HFF-Myc (cell line): ENCODE results near the gene GDI1.
"Not testable (repeated sequence)": the region's sequence is repeated elsewhere in the genome, so short reads cannot be mapped to it uniquely, and the experiment has no call there.

ENCODE experiments used
- DNase-seq: peaks from one replicate; pipeline ENCODE4 v3.0.0-alpha.2; 2011; ENCODE audit warnings: low read depth; ENCODE audit errors: extremely low read depth
- H3K4me3 ChIP-seq: replicated peaks from 2 replicates; pipeline ENCODE4 v1.5.1; 2011; ENCODE audit warnings: low read depth, mild to moderate bottlenecking, control low read depth, low read length
- TF ChIP-seq, protein P1 (sequence below): IDR thresholded peaks from 2 replicates; pipeline ENCODE4 v1.5.1; 2012; ENCODE audit warnings: mild to moderate bottlenecking, low read depth, low read length, control low read depth; ENCODE audit errors: missing control alignments

The GDI1 gene

DNA sequence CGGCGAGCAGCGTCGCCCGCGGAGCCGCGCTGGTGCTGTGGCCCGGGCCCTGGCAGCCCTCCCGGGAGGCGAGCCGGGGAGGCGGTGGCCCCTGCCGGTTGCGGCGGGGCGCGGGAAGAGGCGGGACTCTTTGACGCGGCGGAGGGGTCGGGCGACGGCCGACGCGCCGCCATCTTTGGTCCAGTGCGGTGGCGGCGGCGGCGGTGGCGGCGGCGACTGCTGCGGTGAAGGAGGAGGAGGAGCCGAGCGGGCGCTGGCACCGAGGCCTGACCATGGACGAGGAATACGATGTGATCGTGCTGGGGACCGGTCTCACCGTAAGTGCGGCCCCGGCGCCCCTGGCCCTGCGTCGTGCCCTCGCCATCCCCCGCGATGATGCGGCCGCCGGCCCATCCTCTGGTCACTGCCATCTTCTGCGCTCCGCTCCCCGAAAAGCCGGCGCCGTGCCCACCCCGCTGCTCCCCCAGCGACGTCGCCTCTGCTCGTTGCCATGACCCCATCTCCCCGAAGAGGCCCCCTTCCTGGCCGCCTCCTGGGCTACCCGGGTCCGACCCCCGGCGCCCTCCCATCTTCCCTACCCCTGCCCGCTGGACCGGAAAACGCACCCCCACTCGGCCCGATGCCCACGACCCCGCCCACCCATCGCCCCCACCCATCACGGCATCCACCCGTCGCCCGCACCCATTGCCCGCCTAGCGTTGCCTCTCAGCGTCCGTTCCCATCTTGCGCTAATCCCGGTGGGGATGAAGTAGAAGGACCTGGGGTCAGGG is at the start of gene GDI1:
Gene GDI1 (plus strand): TSS at position 172 of the 770 bp plus-strand sequence. CDS start 101 bp downstream, at position 273.
- DNase-seq = no peak
- peak within 1 kb of the TSS; percentile 50 for H3K4me3 ChIP-seq
- TF ChIP-seq, protein P1, sequence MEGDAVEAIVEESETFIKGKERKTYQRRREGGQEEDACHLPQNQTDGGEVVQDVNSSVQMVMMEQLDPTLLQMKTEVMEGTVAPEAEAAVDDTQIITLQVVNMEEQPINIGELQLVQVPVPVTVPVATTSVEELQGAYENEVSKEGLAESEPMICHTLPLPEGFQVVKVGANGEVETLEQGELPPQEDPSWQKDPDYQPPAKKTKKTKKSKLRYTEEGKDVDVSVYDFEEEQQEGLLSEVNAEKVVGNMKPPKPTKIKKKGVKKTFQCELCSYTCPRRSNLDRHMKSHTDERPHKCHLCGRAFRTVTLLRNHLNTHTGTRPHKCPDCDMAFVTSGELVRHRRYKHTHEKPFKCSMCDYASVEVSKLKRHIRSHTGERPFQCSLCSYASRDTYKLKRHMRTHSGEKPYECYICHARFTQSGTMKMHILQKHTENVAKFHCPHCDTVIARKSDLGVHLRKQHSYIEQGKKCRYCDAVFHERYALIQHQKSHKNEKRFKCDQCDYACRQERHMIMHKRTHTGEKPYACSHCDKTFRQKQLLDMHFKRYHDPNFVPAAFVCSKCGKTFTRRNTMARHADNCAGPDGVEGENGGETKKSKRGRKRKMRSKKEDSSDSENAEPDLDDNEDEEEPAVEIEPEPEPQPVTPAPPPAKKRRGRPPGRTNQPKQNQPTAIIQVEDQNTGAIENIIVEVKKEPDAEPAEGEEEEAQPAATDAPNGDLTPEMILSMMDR = no peak

DNA sequence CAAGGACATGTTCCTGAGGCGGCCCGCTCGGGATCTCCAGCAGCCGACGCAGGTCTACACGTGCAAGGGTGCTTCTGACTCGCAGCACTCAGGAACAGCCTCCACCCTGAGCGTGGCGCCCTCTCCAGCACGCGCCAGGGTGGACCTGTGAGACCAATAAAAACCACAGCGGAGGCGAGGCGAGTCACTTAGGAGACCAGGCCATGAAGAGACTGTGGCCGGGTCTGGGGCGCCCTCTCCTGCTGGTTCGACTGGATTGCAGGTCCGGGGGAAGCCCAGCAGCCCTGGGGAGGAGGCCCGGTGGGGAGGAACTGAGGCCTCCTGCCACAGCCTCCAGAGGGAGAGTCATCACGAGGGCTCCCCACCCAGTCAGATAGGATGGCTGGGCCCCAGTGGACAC is 48.9 kb upstream of the GDI1 start:
- not testable (repeated sequence) for H3K4me3 ChIP-seq, DNase-seq

DNA sequence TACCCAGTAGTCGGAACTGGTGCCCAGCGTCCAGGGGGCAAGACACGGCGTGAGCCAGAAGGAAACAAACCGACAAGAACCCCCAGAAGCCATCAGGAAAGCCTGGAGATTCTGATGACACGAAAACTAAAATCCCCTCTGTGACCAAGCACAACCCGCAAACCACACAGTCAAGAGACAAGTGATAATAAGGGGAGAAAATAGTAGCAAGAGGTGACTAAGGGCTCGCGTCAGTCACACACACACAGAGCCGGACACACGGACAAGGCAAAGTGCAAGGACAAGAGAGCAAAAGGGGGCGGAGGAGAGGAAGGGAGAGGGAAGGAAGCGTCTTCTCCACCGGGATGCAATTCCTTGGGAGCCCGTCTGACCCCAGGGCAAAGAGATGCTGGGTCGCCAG is 48.3 kb upstream of the GDI1 start:
- DNase-seq, H3K4me3 ChIP-seq: not testable (repeated sequence)

DNA sequence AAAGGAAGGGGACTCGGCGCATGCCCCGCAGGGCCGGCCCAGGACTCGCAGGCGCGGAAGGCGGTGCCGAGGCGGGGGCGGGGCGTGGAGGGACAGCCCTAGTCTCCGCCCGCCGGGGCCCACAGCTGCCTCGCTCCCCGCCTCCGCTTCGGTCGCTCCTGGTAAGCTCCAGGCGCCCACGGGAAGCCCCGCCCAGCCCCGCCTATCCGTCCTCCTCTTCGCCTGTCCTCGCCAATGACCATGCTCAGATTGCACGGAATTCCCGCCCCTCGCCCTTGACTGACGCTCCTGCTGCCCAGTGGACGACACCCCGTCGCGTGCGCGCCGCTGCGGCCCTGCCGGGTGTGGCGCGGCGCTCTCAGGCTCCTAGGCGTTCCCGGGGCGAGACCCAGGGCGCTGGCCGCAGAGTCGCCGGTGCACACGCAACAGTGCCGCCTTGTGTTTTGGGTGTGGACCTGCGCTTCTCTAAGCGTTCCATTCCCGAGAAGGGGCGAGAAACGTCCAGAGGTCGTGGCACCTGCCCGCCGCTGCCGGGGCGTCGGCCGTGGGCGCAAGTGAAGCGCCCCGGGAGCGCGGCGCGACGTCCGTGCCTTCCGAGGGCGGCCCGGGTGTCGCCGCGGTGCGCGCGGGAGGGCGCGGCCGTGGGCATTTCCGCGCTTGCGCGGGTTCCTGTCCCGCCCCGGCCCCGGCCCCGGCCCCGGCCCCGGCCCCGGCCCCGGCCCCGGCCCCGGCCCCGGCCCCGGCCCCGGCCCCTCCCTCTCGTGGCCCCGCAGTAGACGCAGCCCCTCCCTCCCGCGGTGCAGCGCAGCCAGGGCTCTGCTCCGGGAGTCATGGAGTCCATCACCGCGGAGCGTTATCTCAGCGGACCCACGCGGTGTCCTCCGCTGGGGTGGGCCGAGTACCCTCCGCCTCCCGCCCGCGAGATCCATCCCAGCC is 46.9 kb upstream of the GDI1 start:
- DNase-seq, H3K4me3 ChIP-seq: not testable (repeated sequence)

DNA sequence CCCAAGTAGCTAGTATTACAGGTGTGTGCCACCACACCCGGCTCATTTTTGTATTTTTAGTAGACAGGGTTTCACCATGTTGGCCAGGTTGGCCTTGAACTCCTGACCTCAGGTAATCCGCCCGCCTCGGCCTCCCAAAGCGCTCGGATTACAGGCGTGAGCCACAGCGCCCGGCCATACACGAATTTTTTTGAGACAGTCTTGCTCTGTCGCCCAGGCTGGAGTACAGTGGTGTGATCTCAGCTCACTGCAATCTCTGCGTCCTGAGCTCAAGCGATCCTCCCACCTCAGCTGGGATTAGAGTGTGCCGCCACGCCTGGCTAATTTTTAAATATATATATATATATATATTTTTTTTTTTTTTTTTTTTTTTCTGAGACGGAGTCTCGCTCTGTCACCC is 40.6 kb upstream of the GDI1 start:
- not testable (repeated sequence) for DNase-seq, H3K4me3 ChIP-seq

DNA sequence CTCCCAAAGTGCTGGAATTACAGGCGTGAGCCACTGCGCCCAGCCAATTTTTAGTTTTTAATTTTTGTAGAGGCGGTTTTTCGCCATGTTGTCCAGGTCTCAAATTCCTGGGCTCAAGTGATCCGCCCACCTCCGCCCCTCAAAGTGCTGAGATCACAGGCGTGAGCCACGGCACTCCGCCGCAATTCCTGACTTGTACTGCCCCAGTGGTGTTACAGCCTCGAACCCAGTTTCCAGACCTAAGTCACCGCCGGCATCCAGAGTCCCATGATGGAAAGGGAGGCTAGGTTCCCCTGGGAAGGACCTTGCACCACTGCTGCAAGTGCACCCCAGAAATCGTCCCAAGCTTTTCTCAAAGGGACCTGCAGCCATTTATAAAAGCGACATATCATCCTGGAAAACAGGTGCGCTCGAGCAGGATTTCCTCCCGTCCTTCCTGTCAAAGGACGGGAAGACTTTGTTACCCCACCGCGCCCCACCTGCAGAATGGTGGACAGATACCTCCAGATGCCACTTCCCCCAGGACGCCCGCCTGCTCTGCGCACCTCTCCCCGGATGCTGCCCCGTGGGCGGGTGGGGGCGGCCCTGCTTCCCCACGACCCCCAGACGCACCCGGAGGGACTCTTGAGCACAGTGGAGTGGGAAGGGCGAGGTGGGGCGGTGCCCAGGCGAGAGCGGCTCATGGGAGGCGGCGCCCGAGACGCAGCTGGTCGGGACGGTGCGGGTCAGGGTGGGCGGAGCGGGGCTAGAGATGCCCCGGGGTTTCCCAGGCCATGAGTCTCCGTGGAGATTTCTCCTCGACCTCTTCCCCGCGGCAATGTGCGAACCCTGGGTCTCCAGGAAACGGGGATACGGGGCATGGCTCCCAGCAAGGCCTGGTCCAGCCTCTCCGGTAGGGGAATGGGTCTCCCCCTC is 39.7 kb upstream of the GDI1 start:
- peak overlapping the region; percentile 88 for H3K4me3 ChIP-seq
- TF ChIP-seq, protein P1 = no peak
- no peak for DNase-seq

DNA sequence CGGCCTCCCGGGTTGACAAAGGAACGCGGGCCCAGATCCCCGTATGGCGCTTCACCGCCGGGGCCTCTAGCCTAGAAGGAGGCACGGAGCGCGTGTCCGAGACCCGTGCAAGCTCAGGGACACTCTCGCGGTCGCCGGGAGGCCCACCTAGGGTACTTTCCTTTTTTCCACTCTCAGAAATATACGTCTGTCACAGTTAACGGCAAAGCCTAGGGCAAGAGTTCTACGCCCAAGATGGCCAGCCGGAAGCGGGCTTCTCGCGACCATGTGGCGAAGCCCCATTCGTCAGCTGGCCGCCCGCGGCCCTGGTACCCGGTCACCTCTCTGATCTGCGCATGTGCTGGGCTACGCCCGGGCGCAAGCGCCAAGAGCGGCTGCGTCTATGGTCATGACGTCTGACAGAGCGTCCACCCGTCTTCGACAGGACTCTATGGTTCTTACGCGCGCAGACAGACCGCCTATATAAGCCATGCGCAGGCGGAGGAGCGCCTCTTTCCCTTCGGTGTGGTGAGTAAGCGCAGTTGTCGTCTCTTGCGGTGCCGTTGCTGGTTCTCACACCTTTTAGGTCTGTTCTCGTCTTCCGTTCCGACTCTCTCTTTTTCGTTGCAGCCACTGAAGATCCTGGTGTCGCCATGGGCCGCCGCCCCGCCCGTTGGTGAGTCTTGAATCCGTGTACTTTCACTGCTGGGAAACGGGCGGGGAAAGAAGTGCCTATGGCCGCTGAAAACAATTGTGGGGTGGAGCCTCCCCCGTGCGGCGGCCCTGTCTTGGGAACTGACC is 38.9 kb upstream of the GDI1 start, which contains the start of gene RPL10:
Gene RPL10 (plus strand): TSS at position 490 of the 780 bp plus-strand sequence. CDS start 143 bp downstream, at position 633.
- TF ChIP-seq, protein P1 = no peak
- H3K4me3 ChIP-seq = peak within 1 kb of the TSS; percentile 88
- DNase-seq = peak; percentile 88
